ENCODE data around the gene EMC1. TPM values are rescaled to one million over a fixed set of nuclear protein-coding genes. Genes with fewer than 3 reads are reported as not detected.
"Not testable (repeated sequence)": the region's sequence is repeated elsewhere in the genome, so short reads cannot be mapped to it uniquely, and the experiment has no call there.

The EMC1 gene
- total RNA-seq, 1 donor from 2014 or later = 27.6 TPM

GRCh38 chr1:19262047-19262446 lies 10.7 kb upstream of the EMC1 start:
- Histone ChIP-seq H3K36me3 (peaks cover 32% of the 10 kb centered on the region), H3K27me3 (ENCODE audit: low read depth) (no peaks in the 10 kb centered on the region), H3K4me3 (no peak overlapping the region), H3K27ac (replicated peaks) (no peak overlapping the region), H3K4me1 (peaks cover 5% of the 10 kb centered on the region), H3K9me3 (replicated peaks) (no peaks in the 10 kb centered on the region)
- no peak for TF ChIP-seq CTCF (IDR thresholded peaks at IDR 0.05; ENCODE audit: borderline replicate concordance)
- intact Hi-C loops (cut with micrococcal nuclease) = no loop called here
- DNase-seq = no peak

GRCh38 chr1:19260211-19261138 lies 9.2 kb upstream of the EMC1 start:
- H3K4me1 ChIP-seq = peaks cover 6% of the 10 kb centered on the region
- peaks cover 46% of the 10 kb centered on the region for H3K36me3 ChIP-seq
- no peak overlapping the region for H3K4me3 ChIP-seq
- no peaks in the 10 kb centered on the region for H3K27me3 ChIP-seq (ENCODE audit: low read depth)
- no peaks in the 10 kb centered on the region for H3K9me3 ChIP-seq (replicated peaks)
- no peak overlapping the region for H3K27ac ChIP-seq (replicated peaks)
- intact Hi-C loops (cut with micrococcal nuclease) = no loop called here
- DNase-seq = no peak
- no peak for TF ChIP-seq CTCF (IDR thresholded peaks at IDR 0.05; ENCODE audit: borderline replicate concordance)

GRCh38 chr1:19258353-19258752 lies 7.0 kb upstream of the EMC1 start:
- no peaks in the 10 kb centered on the region for H3K9me3 ChIP-seq (replicated peaks)
- H3K36me3 ChIP-seq = peaks cover 48% of the 10 kb centered on the region
- TF ChIP-seq CTCF (IDR thresholded peaks at IDR 0.05; ENCODE audit: borderline replicate concordance) = no peak
- H3K4me1 ChIP-seq = peaks cover 13% of the 10 kb centered on the region
- no peaks in the 10 kb centered on the region for H3K27me3 ChIP-seq (ENCODE audit: low read depth)
- no peak for DNase-seq
- no peak overlapping the region for H3K27ac ChIP-seq (replicated peaks)
- intact Hi-C loops (cut with micrococcal nuclease) = no loop called here
- H3K4me3 ChIP-seq = no peak overlapping the region

GRCh38 chr1:19257178-19257914 lies 6.0 kb upstream of the EMC1 start:
- H3K36me3 ChIP-seq = peaks cover 48% of the 10 kb centered on the region
- DNase-seq = no peak

GRCh38 chr1:19256301-19256700 lies 5.0 kb upstream of the EMC1 start:
- H3K27ac ChIP-seq (replicated peaks); H3K4me3 ChIP-seq; intact Hi-C loops (cut with micrococcal nuclease); H3K27me3 ChIP-seq (ENCODE audit: low read depth); H3K9me3 ChIP-seq (replicated peaks); DNase-seq: not testable (repeated sequence)
- H3K4me1 ChIP-seq = peaks cover 33% of the 10 kb centered on the region
- peaks cover 48% of the 10 kb centered on the region for H3K36me3 ChIP-seq

More at GRCh38 chr1:19257178-19257914, 6.0 kb upstream of the EMC1 start:
- Histone ChIP-seq H3K27me3 (ENCODE audit: low read depth) (no peaks in the 10 kb centered on the region), H3K4me3 (no peak overlapping the region), H3K27ac (replicated peaks) (no peak overlapping the region), H3K4me1 (peaks cover 23% of the 10 kb centered on the region), H3K9me3 (replicated peaks) (no peaks in the 10 kb centered on the region)
- intact Hi-C loops (cut with micrococcal nuclease) = no loop called here
- no peak for TF ChIP-seq CTCF (IDR thresholded peaks at IDR 0.05; ENCODE audit: borderline replicate concordance)
